GM12891 (cell line): Measurements from ENCODE around the gene STXBP2.

ENCODE experiments used
- PAX5 ChIP-seq: IDR thresholded peaks from 2 replicates; pipeline ENCODE4 v1.6.1; 2011; ENCODE audit warnings: low read length, moderate library complexity, mild to moderate bottlenecking; ENCODE audit not compliant: insufficient read depth, severe bottlenecking
- POLR2A ChIP-seq: IDR thresholded peaks from 2 replicates; pipeline ENCODE4 v1.6.1; 2011; ENCODE audit warnings: low read depth, low read length, control low read depth
- SPI1 ChIP-seq: IDR thresholded peaks from 2 replicates; pipeline ENCODE4 v1.6.1; 2011; ENCODE audit warnings: low read depth, low read length, control low read depth
- TAF1 ChIP-seq: IDR thresholded peaks from 2 replicates; pipeline ENCODE4 v1.6.1; 2011; ENCODE audit warnings: low read depth, low read length, control low read depth

DNA sequence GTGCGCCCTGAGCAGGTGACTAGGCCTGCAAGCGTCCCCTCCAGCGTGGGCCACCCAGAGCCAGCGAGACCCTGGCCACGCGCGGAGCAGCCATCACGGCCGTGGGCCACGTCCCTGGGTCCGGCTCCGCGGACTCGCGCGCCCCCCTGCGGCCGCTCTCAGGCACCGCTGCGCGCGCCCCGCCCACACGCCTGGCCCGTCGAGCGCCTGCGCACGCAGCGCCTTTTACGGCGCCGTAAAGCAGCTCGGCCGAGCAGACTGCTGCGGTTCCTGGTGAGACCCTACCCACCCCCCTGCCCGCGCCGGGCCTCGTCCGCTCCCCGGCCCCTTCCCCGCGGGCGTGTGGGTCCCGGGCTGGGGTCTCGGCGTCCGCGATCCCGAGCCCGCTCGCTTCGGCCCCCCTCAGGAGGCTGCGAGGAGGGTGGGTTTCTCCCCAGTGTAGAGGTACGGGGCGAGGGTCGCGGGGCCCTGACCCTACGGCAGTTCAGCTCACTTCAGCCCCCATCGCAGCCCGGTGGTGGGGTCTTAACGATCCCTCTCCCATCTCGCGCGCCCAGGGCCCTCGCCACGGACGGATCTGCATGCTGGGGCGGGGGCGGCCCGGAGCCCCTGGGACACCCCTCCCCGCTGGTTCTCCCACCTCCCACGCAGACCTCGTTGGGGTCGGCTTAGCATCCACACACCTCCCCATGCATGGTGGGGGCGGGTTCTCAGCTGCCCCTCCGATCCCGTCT lies 43.9 kb downstream of the STXBP2 start, which contains the start of gene TRAPPC5:
- TF ChIP-seq PAX5 (no peak), POLR2A (peak; percentile 21; the same call in 1 of the 2 replicates), SPI1 (no peak), TAF1 (no peak; the same call in 1 of the 2 replicates)
